Measurements from ENCODE around the gene ZNF385A. TPM values are rescaled to one million over a fixed set of nuclear protein-coding genes. Genes with fewer than 3 reads are reported as not detected.

The ZNF385A gene
- total and polyA plus RNA-seq, 2 donors (not counting 3 experiments of a cell fraction or from before 2014, with no cell fraction given): 1.6 to 7.9 TPM

DNA sequence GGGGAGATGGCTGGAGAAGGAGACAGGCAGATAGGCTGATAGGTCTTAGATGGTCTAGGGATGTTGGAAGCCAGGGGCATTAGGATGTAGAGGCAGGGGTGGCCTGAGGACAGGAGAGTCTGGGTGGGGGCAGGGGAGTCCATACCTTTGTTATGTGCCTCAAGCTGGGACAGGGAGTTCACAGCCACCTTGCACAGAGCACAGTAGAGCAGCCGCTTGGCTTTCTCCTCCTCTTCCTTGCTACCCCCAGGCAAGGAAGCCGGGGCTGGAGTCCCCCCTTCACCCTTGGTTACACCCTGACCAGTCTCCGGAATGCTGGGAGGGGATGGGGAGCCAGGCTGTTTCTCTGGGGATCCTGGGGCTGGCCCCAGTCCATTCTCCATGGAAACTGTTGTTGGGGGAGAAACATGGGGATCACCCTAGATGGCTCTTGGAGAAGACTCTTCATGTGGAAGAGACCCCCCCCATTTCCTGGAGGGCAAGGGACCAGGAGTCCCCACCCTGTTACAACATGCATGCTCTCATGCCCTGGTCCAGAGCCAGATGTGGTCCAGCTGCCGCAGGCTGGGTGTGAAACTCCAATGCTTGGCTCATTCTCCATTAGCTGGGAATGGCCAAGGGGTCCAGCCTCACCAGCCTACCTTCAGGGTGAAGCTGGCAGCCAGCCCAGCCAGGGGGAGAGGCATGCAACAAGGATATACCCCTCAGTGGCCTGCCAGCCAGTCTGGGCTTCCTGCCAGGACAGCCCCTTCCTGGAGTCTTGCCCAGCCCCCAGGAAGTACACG, 13.0 kb downstream of the ZNF385A start:
- DNase-seq (ENCODE audit: low read depth, low spot score) (peak; percentile 16), FAIRE-seq (peak; percentile 75)
- TF ChIP-seq FOS (IDR thresholded peaks at IDR 0.05; ENCODE audit: borderline replicate concordance, insufficient read depth, low read length): no peak
- TF ChIP-seq, protein P1, sequence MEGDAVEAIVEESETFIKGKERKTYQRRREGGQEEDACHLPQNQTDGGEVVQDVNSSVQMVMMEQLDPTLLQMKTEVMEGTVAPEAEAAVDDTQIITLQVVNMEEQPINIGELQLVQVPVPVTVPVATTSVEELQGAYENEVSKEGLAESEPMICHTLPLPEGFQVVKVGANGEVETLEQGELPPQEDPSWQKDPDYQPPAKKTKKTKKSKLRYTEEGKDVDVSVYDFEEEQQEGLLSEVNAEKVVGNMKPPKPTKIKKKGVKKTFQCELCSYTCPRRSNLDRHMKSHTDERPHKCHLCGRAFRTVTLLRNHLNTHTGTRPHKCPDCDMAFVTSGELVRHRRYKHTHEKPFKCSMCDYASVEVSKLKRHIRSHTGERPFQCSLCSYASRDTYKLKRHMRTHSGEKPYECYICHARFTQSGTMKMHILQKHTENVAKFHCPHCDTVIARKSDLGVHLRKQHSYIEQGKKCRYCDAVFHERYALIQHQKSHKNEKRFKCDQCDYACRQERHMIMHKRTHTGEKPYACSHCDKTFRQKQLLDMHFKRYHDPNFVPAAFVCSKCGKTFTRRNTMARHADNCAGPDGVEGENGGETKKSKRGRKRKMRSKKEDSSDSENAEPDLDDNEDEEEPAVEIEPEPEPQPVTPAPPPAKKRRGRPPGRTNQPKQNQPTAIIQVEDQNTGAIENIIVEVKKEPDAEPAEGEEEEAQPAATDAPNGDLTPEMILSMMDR (IDR thresholded peaks at IDR 0.05; ENCODE audit: extremely low read depth in 1 of 2, insufficient read depth in 1 of 2, low read depth in 1 of 2, low read length in 2 of 2): no peak
- no peak for TF ChIP-seq POLR2AphosphoS5 (IDR thresholded peaks at IDR 0.05; ENCODE audit: insufficient read depth, low read depth, low read length)
- TF ChIP-seq POLR2A (IDR thresholded peaks at IDR 0.05; ENCODE audit: low read depth, low read length): no peak
- TF ChIP-seq MYC (IDR thresholded peaks at IDR 0.05; ENCODE audit: low read depth, low read length): no peak
- TF ChIP-seq EZH2 (IDR thresholded peaks at IDR 0.05; ENCODE audit: borderline replicate concordance, low read depth, low read length, severe bottlenecking): no peak
- TF ChIP-seq GATA2 (IDR thresholded peaks at IDR 0.05; ENCODE audit: insufficient read depth, insufficient read length, low read depth, low read length): no peak
- TF ChIP-seq MAX (IDR thresholded peaks at IDR 0.05; ENCODE audit: insufficient read depth, insufficient read length): no peak
- TF ChIP-seq JUN (IDR thresholded peaks at IDR 0.05; ENCODE audit: borderline replicate concordance, insufficient read depth, insufficient read length, low read depth): no peak
- Histone ChIP-seq H3K27me3 (ENCODE audit: control insufficient read depth in 2 of 2, insufficient read depth in 2 of 2, low read length in 2 of 2) (no peaks in the 10 kb centered on the region), H3K9me1 (replicated peaks; ENCODE audit: control insufficient read depth, extremely low read depth, insufficient read depth, low read length) (no peaks in the 10 kb centered on the region), H3K9ac (replicated peaks; ENCODE audit: extremely low read depth, insufficient read depth, low read length) (no peak overlapping the region), H3K79me2 (ENCODE audit: control insufficient read depth, insufficient read depth, low read length) (no peaks in the 10 kb centered on the region), H3K9me3 (replicated peaks; ENCODE audit: control insufficient read depth, insufficient read depth, low read length) (no peaks in the 10 kb centered on the region), H3K27ac (ENCODE audit: insufficient read depth, low read depth, low read length) (no peak overlapping the region), H3K4me1 (ENCODE audit: control insufficient read depth, extremely low read depth, insufficient read depth, low read length) (peaks cover 33% of the 10 kb centered on the region), H2AFZ (ENCODE audit: low read depth, low read length) (no peak overlapping the region), H3K36me3 (ENCODE audit: control insufficient read depth in 2 of 2, extremely low read depth in 1 of 2, insufficient read depth in 2 of 2, low read length in 2 of 2) (no peaks in the 10 kb centered on the region), H4K20me1 (replicated peaks; ENCODE audit: control insufficient read depth, extremely low read depth, insufficient read depth, low read length) (no peaks in the 10 kb centered on the region), H3K4me2 (ENCODE audit: insufficient read depth, low read length) (no peak overlapping the region), H3K4me3 (replicated peaks in 1 of 3; ENCODE audit: insufficient read depth in 1 of 3, low read depth in 1 of 3, low read length in 3 of 3) (no peak overlapping the region)
- intact Hi-C loops (cut with micrococcal nuclease): loop anchor here (2.0 kb wide), 1 partner anchor 47 kb away; the partner anchor contains the start of gene COPZ1
- BruUV-seq (replicated peaks): no TSS peak
- ChIA-PET POLR2A (interaction anchor here (1.4 kb wide), 1 partner anchor 57 kb away, joined by 3 read pairs; no protein-coding TSS in a partner anchor), CTCF (interaction anchor here (0.7 to 2.9 kb wide), 13 partner anchors 8 to 696 kb away, joined by 3 to 142 read pairs (median 5); partner anchors contain the start of genes ATP5MC2 and COPZ1)
- dilution Hi-C loops (cut with MboI; ENCODE audit: extremely low pct_ligation_motif_present, low sequenced_read_pairs): no loop called here

Data from endothelial cell of umbilical vein (primary cell).